ENCODE data around the gene SPATA16. TPM values are rescaled to one million over a fixed set of nuclear protein-coding genes. Genes with fewer than 3 reads are reported as not detected.
"Not testable (repeated sequence)": the region's sequence is repeated elsewhere in the genome, so short reads cannot be mapped to it uniquely, and the experiment has no call there.

Gene SPATA16
- total and polyA plus RNA-seq, 2 of the 13 experiments (the other 11 are each of a cell fraction or from before 2014, with no cell fraction given): not detected

DNA sequence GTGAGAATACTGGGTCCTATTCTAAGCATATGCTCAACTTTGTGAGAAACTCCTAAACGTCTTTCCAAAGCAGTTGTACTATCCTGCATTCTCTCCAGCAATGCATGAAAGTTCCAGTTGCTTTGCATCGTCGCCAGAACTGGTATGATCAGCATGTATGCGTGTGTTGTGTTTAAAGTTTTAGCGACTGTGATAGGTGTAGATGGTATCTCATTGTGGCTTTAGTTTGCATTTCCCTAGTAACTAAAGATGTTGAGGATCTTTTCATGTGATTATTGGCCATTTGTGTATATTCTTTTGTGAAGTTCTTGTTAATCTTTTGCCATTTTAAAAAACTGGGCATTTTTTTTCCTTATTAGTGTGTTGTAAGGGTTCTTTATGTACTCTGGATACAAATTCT, 115.1 kb downstream of the SPATA16 start:
- H3K27me3 ChIP-seq (ENCODE audit: control insufficient read depth in 1 of 2, insufficient read depth in 2 of 2, low read length in 2 of 2): no peaks in the 10 kb centered on the region
- H3K36me3 ChIP-seq (replicated peaks in 1 of 2; ENCODE audit: control insufficient read depth in 1 of 2, insufficient read depth in 2 of 2, low read length in 2 of 2): no peaks in the 10 kb centered on the region
- no peak overlapping the region for H3K4me3 ChIP-seq (replicated peaks in 1 of 3; ENCODE audit: insufficient read depth in 1 of 3, low read depth in 2 of 3, low read length in 3 of 3)
- no peaks in the 10 kb centered on the region for H3K9me3 ChIP-seq (ENCODE audit: low read length)
- WGBS (ENCODE audit: low lambda C conversion rate): 2% methylated on average over 5 of the region's 5 CpGs
- ChIA-PET POLR2A (no interaction called here), CTCF (ENCODE audit: low intra/inter-chr PET ratio, low total read pairs) (no interaction called here)
- H2AFZ ChIP-seq (ENCODE audit: low read length): no peak overlapping the region
- H3K4me1 ChIP-seq (ENCODE audit: insufficient read depth, low read length): no peaks in the 10 kb centered on the region
- ATAC-seq: no peak
- H4K20me1 ChIP-seq (ENCODE audit: insufficient read depth, low read length): no peaks in the 10 kb centered on the region
- H3K27ac ChIP-seq (ENCODE audit: extremely low read length, insufficient read depth, low read length): no peak overlapping the region
- H3K79me2 ChIP-seq (ENCODE audit: insufficient read depth, low read length): no peaks in the 10 kb centered on the region
- DNase-seq (ENCODE audit: low spot score): no peak
- H3K4me2 ChIP-seq (ENCODE audit: low read depth, low read length): no peak overlapping the region
- BruUV-seq (replicated peaks): no TSS peak
- intact Hi-C loops (cut with micrococcal nuclease; ENCODE audit: unreplicated experiment): no loop called here
- TF ChIP-seq ZNF879 (CRISPR knock-in tag; IDR thresholded peaks at IDR 0.05): no peak
- in situ Hi-C loops (cut with HindIII; ENCODE audit: extremely low pct_ligation_motif_present, low pct_unique_long_range_greater_than_20kb): no loop called here
- no peak for FAIRE-seq
- no peak overlapping the region for H3K9ac ChIP-seq (ENCODE audit: insufficient read depth, low read depth, low read length)

- CTCF ChIA-PET (ENCODE audit: low intra/inter-chr PET ratio, low total read pairs): no interaction called here
- intact Hi-C loops (cut with micrococcal nuclease; ENCODE audit: unreplicated experiment): no loop called here
- POLR2A ChIA-PET: no interaction called here
- Histone ChIP-seq H3K27ac (ENCODE audit: extremely low read length, insufficient read depth, low read length) (no peak overlapping the region), H3K27me3 (ENCODE audit: control insufficient read depth in 1 of 2, insufficient read depth in 2 of 2, low read length in 2 of 2) (no peaks in the 10 kb centered on the region), H3K36me3 (replicated peaks in 1 of 2; ENCODE audit: control insufficient read depth in 1 of 2, insufficient read depth in 2 of 2, low read length in 2 of 2) (no peaks in the 10 kb centered on the region), H3K4me1 (ENCODE audit: insufficient read depth, low read length) (no peaks in the 10 kb centered on the region), H3K9ac (ENCODE audit: insufficient read depth, low read depth, low read length) (no peak overlapping the region), H3K4me3 (replicated peaks in 1 of 3; ENCODE audit: insufficient read depth in 1 of 3, low read depth in 2 of 3, low read length in 3 of 3) (no peak overlapping the region), H3K4me2 (ENCODE audit: low read depth, low read length) (no peak overlapping the region), H2AFZ (ENCODE audit: low read length) (no peak overlapping the region), H3K9me3 (ENCODE audit: low read length) (no peaks in the 10 kb centered on the region), H3K79me2 (ENCODE audit: insufficient read depth, low read length) (no peaks in the 10 kb centered on the region), H4K20me1 (ENCODE audit: insufficient read depth, low read length) (no peaks in the 10 kb centered on the region)
- FAIRE-seq (no peak), ATAC-seq (no peak), DNase-seq (ENCODE audit: low spot score) (no peak)
- no TSS peak for BruUV-seq (replicated peaks)
- TF ChIP-seq GMEB2 (CRISPR knock-in tag; IDR thresholded peaks at IDR 0.05; ENCODE audit: low read depth) (no peak), ATF7 (IDR thresholded peaks at IDR 0.05) (peak; percentile 63), ATF7 (CRISPR knock-in tag; IDR thresholded peaks at IDR 0.05) (no peak)
- 3% methylated on average over 2 of the region's 2 CpGs for WGBS (ENCODE audit: low lambda C conversion rate)
- in situ Hi-C loops (cut with HindIII; ENCODE audit: extremely low pct_ligation_motif_present, low pct_unique_long_range_greater_than_20kb): no loop called here
Measured at GRCh38 chr3:173021547-173022185, 119.4 kb downstream of the SPATA16 start.

DNA sequence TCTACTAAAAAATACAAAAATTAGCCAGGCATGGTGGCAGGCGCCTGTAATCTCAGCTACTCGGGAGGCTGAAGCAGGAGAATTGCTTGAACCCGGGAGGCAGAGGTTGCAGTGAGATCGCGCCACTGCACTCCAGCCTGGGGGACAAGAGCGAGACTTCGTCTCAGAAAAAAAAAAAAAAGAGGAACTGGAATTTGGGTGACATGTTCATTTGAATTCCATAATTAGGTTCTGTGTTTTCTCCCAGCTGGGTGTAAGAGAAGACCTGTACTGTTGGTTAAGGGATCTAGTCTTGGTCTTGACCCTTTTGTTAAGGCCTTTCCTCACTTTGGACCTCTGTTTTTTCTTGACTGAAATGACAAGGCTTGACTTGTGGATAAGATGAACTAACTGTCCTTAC, 120.9 kb downstream of the SPATA16 start:
- H3K79me2 ChIP-seq (ENCODE audit: insufficient read depth, low read length); H3K9me3 ChIP-seq (ENCODE audit: low read length); H3K4me3 ChIP-seq (replicated peaks in 1 of 3; ENCODE audit: insufficient read depth in 1 of 3, low read depth in 2 of 3, low read length in 3 of 3); H2AFZ ChIP-seq (ENCODE audit: low read length); H3K9ac ChIP-seq (ENCODE audit: insufficient read depth, low read depth, low read length); ATAC-seq; H3K4me1 ChIP-seq (ENCODE audit: insufficient read depth, low read length); intact Hi-C loops (cut with micrococcal nuclease; ENCODE audit: unreplicated experiment); in situ Hi-C loops (cut with HindIII; ENCODE audit: extremely low pct_ligation_motif_present, low pct_unique_long_range_greater_than_20kb); H3K27ac ChIP-seq (ENCODE audit: extremely low read length, insufficient read depth, low read length); H3K36me3 ChIP-seq (replicated peaks in 1 of 2; ENCODE audit: control insufficient read depth in 1 of 2, insufficient read depth in 2 of 2, low read length in 2 of 2); CTCF ChIA-PET (ENCODE audit: low intra/inter-chr PET ratio, low total read pairs); H4K20me1 ChIP-seq (ENCODE audit: insufficient read depth, low read length); BruUV-seq (replicated peaks); H3K4me2 ChIP-seq (ENCODE audit: low read depth, low read length); POLR2A ChIA-PET; H3K27me3 ChIP-seq (ENCODE audit: control insufficient read depth in 1 of 2, insufficient read depth in 2 of 2, low read length in 2 of 2); DNase-seq (ENCODE audit: low spot score); FAIRE-seq: not testable (repeated sequence)
- WGBS (ENCODE audit: low lambda C conversion rate): 43% methylated on average over 7 of the region's 7 CpGs
